ENCODE measurements around the gene CCDC186. TPM values are rescaled to one million over a fixed set of nuclear protein-coding genes. Genes with fewer than 3 reads are reported as not detected.

The CCDC186 gene
- total RNA-seq, 1 donor = 14.6 TPM

DNA sequence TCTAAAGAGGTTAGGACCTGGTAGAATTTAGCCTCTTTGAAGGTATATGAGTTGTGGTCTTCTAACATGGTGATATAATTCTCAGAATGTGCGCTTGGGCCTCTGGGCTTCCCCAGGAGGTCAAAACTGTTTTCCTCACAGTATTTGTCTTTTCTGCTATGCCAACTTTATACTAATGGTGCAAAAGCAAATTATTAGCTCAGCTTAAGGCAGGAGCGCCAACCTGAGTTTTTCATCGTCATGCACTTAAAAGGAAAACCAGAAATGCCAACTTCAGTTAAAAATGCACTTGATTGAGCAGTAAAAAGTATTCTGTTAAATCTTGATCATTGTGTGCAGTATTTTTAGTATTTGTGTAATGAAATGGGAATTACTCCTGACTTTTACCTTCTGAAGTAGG, 14.9 kb upstream of the CCDC186 start:
- DNase-seq (ENCODE audit: low read depth) = no peak
- no peak overlapping the region for H3K4me3 ChIP-seq (ENCODE audit: low read depth, low read length)
- TF ChIP-seq, protein P1, sequence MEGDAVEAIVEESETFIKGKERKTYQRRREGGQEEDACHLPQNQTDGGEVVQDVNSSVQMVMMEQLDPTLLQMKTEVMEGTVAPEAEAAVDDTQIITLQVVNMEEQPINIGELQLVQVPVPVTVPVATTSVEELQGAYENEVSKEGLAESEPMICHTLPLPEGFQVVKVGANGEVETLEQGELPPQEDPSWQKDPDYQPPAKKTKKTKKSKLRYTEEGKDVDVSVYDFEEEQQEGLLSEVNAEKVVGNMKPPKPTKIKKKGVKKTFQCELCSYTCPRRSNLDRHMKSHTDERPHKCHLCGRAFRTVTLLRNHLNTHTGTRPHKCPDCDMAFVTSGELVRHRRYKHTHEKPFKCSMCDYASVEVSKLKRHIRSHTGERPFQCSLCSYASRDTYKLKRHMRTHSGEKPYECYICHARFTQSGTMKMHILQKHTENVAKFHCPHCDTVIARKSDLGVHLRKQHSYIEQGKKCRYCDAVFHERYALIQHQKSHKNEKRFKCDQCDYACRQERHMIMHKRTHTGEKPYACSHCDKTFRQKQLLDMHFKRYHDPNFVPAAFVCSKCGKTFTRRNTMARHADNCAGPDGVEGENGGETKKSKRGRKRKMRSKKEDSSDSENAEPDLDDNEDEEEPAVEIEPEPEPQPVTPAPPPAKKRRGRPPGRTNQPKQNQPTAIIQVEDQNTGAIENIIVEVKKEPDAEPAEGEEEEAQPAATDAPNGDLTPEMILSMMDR (IDR thresholded peaks at IDR 0.05; ENCODE audit: insufficient read depth, low read length) = no peak

DNA sequence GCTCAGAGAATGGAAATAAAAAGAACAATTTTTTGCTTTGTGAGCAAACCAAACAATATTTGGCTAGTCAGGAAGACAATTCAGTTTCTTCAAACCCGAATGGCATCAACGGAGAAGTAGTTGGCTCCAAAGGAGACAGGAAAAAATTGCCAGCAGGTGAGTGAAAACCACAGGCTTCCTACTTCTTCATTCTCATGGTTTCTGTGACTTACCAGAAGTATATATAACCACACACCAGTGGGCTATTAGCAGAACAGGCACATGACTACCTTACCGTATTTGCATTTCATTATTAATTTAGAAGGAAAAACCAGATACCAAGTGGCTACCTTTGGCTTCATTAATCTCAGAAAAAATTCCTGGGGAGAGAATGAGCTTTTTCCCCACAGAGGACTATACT, 14.0 kb upstream of the CCDC186 start:
- no peak overlapping the region for H3K4me3 ChIP-seq (ENCODE audit: low read depth, low read length)
- DNase-seq (ENCODE audit: low read depth) = no peak
- TF ChIP-seq, protein P1 (IDR thresholded peaks at IDR 0.05; ENCODE audit: insufficient read depth, low read length) = no peak

DNA sequence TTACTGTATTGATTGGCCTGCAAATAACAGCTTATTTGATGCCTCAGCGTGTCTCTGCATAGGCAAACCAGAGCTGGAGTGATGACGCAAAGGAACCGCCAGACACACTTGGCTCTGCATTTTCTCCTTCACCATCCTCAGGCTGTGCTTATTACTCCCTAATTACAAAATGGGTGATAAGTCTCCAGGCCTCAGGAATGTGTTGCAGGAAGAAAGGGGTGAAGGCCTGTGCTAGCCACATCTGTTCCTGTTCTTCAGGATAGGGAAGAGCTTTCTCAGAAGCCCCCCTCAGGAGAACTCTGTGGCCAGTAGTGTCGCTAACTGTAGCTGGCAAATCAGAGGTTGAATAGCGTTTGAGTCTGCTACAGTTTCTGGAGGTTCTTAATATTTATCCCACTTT, 10.3 kb upstream of the CCDC186 start:
- TF ChIP-seq, protein P1 (IDR thresholded peaks at IDR 0.05; ENCODE audit: insufficient read depth, low read length) = no peak

GRCh38 chr10:114183563-114183962, 9.6 kb upstream of the CCDC186 start:
- TF ChIP-seq, protein P1 (IDR thresholded peaks at IDR 0.05; ENCODE audit: insufficient read depth, low read length) = no peak
- H3K4me3 ChIP-seq (ENCODE audit: low read depth, low read length) = no peak overlapping the region
- DNase-seq (ENCODE audit: low read depth) = no peak

More for the DNA sequence above, 10.3 kb upstream of the CCDC186 start:
- no peak for DNase-seq (ENCODE audit: low read depth)
- no peak overlapping the region for H3K4me3 ChIP-seq (ENCODE audit: low read depth, low read length)

DNA sequence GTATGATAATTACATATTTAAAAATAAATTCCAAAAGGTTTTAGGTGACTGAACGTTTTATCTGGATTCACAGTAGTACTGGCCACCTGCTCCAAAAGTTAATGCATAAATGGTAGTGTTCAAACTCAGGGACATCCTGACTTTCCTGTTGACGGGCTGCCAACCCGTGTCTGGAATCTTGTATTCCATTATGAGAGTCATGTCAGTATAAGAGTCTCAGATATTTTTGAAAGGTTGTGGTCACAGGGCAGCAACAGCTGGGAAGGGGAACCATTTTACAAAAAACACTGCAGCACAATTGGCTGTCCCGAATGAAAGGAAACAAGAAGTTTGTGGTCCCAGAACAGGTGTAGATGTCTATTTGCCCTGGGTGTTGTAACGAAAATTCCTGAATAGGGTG, 8.0 kb upstream of the CCDC186 start:
- no peak for DNase-seq (ENCODE audit: low read depth)
- TF ChIP-seq, protein P1 (IDR thresholded peaks at IDR 0.05; ENCODE audit: insufficient read depth, low read length) = no peak
- no peak overlapping the region for H3K4me3 ChIP-seq (ENCODE audit: low read depth, low read length)

- no peak overlapping the region for H3K4me3 ChIP-seq (ENCODE audit: low read depth, low read length)
- TF ChIP-seq, protein P1 (IDR thresholded peaks at IDR 0.05; ENCODE audit: insufficient read depth, low read length) = no peak
- DNase-seq (ENCODE audit: low read depth) = no peak
Measured at GRCh38 chr10:114180937-114181336, 6.9 kb upstream of the CCDC186 start.

GRCh38 chr10:114179747-114180146, 5.7 kb upstream of the CCDC186 start:
- DNase-seq (ENCODE audit: low read depth) = no peak
- TF ChIP-seq, protein P1 (IDR thresholded peaks at IDR 0.05; ENCODE audit: insufficient read depth, low read length) = no peak
- H3K4me3 ChIP-seq (ENCODE audit: low read depth, low read length) = no peak overlapping the region
